H1 (cell line): Measurements from ENCODE around the gene SLC12A2. TPM values are rescaled to one million over a fixed set of nuclear protein-coding genes. Genes with fewer than 3 reads are reported as not detected.
A peak's percentile ranks its signal among the peaks of the same experiment; 100 is the strongest.

Experiments
- CTCF ChIA-PET: fragments of 300-600 bp; sonication (Branson Sonifier 250); formaldehyde crosslinking; loops from one replicate; lab custom pipeline; 2021; ENCODE audit not compliant: partially characterized antibody; lab: Charles Lee
- POLR2A ChIA-PET: fragments of 300-600 bp; sonication (Branson Sonifier 250); formaldehyde crosslinking; loops from one replicate; lab custom pipeline; 2021; ENCODE audit warnings: inconsistent platforms; ENCODE audit not compliant: partially characterized antibody; lab: Charles Lee
- DNase-seq, 2 experiments: peaks; one replicate each; pipeline versions ENCODE4 v3.0.0 to v3.0.0-alpha.2; 2010 to 2022; ENCODE audit warnings: low spot score in 2 of 2, low read depth in 1 of 2, mixed read lengths in 1 of 2
- FAIRE-seq: peaks from 2 replicates; lab custom pipeline; 2011; peaks lifted over from hg19 to GRCh38; lab: Jason Lieb, UNC
- H2AFZ ChIP-seq: 2 replicates; pipeline ENCODE4 v1.8.1; 2012; ENCODE audit warnings: low read length, inconsistent platforms
- H2AK5ac ChIP-seq: 2 replicates; pipeline ENCODE4 v1.6.1; 2013; ENCODE audit warnings: low read depth, low read length
- H2BK120ac ChIP-seq: replicated peaks from 2 replicates; pipeline ENCODE3; 2013; ENCODE audit warnings: low read depth, low read length, inconsistent platforms
- H2BK12ac ChIP-seq: 2 replicates; pipeline ENCODE4 v1.6.1; 2013; ENCODE audit warnings: low read depth, low read length
- H2BK15ac ChIP-seq: 2 replicates; pipeline ENCODE4 v1.6.1; 2013; ENCODE audit warnings: low read length
- H2BK20ac ChIP-seq: 2 replicates; pipeline ENCODE4 v1.6.1; 2013; ENCODE audit warnings: low read length
- H2BK5ac ChIP-seq: 2 replicates; pipeline ENCODE4 v1.6.1; 2013; ENCODE audit warnings: low read depth, low read length
- H3K14ac ChIP-seq: 2 replicates; pipeline ENCODE4 v1.6.1; 2013; ENCODE audit warnings: inconsistent platforms; ENCODE audit not compliant: insufficient read length
- H3K18ac ChIP-seq: 2 replicates; pipeline ENCODE4 v1.6.1; 2013; ENCODE audit warnings: low read length; ENCODE audit errors: extremely low read depth
- H3K23ac ChIP-seq: 2 replicates; pipeline ENCODE4 v1.6.1; 2013; ENCODE audit warnings: inconsistent platforms; ENCODE audit not compliant: insufficient read length
- H3K23me2 ChIP-seq: 2 replicates; pipeline ENCODE4 v1.6.1; 2013; ENCODE audit warnings: low read depth, low read length
- H3K27ac ChIP-seq: 2 replicates; pipeline ENCODE4 v1.6.1; 2011; ENCODE audit warnings: low read depth, low read length, inconsistent platforms
- H3K27me3 ChIP-seq, 4 experiments: replicated peaks in 1 of 4; 1 replicate in 1 of 4; 2 replicates in 3 of 4; pipeline versions ENCODE4 v1.6.1 to v1.8.1; 2011 to 2013; ENCODE audit warnings: low read length in 3 of 4, mild to moderate bottlenecking in 3 of 4, inconsistent platforms in 2 of 4, mixed read lengths in 2 of 4, moderate library complexity in 1 of 4; ENCODE audit not compliant: control insufficient read depth in 3 of 4, insufficient read depth in 3 of 4; ENCODE audit errors: extremely low read depth in 1 of 4
- H3K36me3 ChIP-seq, 4 experiments: 2 replicates each; pipeline versions ENCODE4 v1.6.1 to v1.8.1; 2011 to 2013; ENCODE audit warnings: mild to moderate bottlenecking in 4 of 4, low read length in 3 of 4, moderate library complexity in 2 of 4, control low read depth in 1 of 4, inconsistent platforms in 1 of 4; ENCODE audit not compliant: insufficient read depth in 4 of 4, control insufficient read depth in 2 of 4
- H3K4ac ChIP-seq: replicated peaks from 2 replicates; pipeline ENCODE3; 2013; ENCODE audit warnings: low read length, low read depth, mixed read lengths, inconsistent platforms; ENCODE audit not compliant: insufficient read length
- H3K4me1 ChIP-seq, 4 experiments: replicated peaks in 1 of 4; 1 replicate in 1 of 4; 2 replicates in 3 of 4; pipeline versions ENCODE4 v1.6.1 to v1.8.1; 2011 to 2013; ENCODE audit warnings: low read length in 3 of 4, inconsistent platforms in 2 of 4, mixed read lengths in 1 of 4; ENCODE audit not compliant: insufficient read depth in 4 of 4, control insufficient read depth in 3 of 4
- H3K4me2 ChIP-seq, 2 experiments: 2 replicates each; pipeline versions ENCODE4 v1.6.1 to v1.8.1; 2011 to 2013; ENCODE audit warnings: low read depth in 2 of 2, low read length in 2 of 2, control low read depth in 1 of 2, inconsistent platforms in 1 of 2, mild to moderate bottlenecking in 1 of 2; ENCODE audit not compliant: insufficient read depth in 1 of 2
- H3K4me3 ChIP-seq, 4 experiments: fragments of 200-600, 300-600 bp in 1 of 4; sonication (generic), shearing (Covaris generic), sonication (Bioruptor Twin) in 1 of 4; 2 replicates each; pipeline versions ENCODE4 v1.5.1 to v1.8.1; 2011 to 2016; ENCODE audit warnings: low read length in 4 of 4, low read depth in 3 of 4, control low read depth in 2 of 4, inconsistent platforms in 2 of 4, mild to moderate bottlenecking in 2 of 4, mixed read lengths in 1 of 4, moderate library complexity in 1 of 4; ENCODE audit not compliant: insufficient read depth in 2 of 4; ENCODE audit errors: extremely low read depth in 1 of 4
- H3K56ac ChIP-seq: replicated peaks from 2 replicates; pipeline ENCODE3; 2013; ENCODE audit warnings: low read depth, mild to moderate bottlenecking, mixed read lengths, low read length, inconsistent platforms; ENCODE audit not compliant: insufficient read length
- H3K79me1 ChIP-seq: 2 replicates; pipeline ENCODE4 v1.6.1; 2013; ENCODE audit warnings: low read depth, low read length, control low read depth
- H3K79me2 ChIP-seq, 2 experiments: 2 replicates each; pipeline versions ENCODE4 v1.6.1 to v1.8.1; 2012 to 2013; ENCODE audit warnings: low read length in 2 of 2, mild to moderate bottlenecking in 2 of 2, inconsistent platforms in 1 of 2; ENCODE audit not compliant: insufficient read depth in 2 of 2, control insufficient read depth in 1 of 2
- H3K9ac ChIP-seq, 4 experiments: replicated peaks in 1 of 4; 1 replicate in 1 of 4; 2 replicates in 3 of 4; pipeline versions ENCODE4 v1.6.1 to v1.8.1; 2011 to 2013; ENCODE audit warnings: low read depth in 3 of 4, low read length in 3 of 4, control low read depth in 2 of 4, mild to moderate bottlenecking in 2 of 4, moderate library complexity in 2 of 4, inconsistent platforms in 1 of 4; ENCODE audit errors: extremely low read depth in 1 of 4
- H3K9me3 ChIP-seq, 2 experiments: 2 replicates each; pipeline versions ENCODE4 v1.6.1 to v1.8.1; 2012 to 2013; ENCODE audit warnings: mild to moderate bottlenecking in 2 of 2, moderate library complexity in 2 of 2, control low read depth in 1 of 2, inconsistent platforms in 1 of 2, low read depth in 1 of 2, low read length in 1 of 2, mixed read lengths in 1 of 2; ENCODE audit not compliant: insufficient read depth in 2 of 2
- H4K20me1 ChIP-seq, 2 experiments: replicated peaks in 1 of 2; 2 replicates each; pipeline versions ENCODE3 to v1.8.1; 2011 to 2013; ENCODE audit warnings: inconsistent platforms in 2 of 2, low read length in 2 of 2, mild to moderate bottlenecking in 1 of 2; ENCODE audit not compliant: insufficient read depth in 2 of 2, control insufficient read depth in 1 of 2
- H4K5ac ChIP-seq: 2 replicates; pipeline ENCODE4 v1.6.1; 2013; ENCODE audit warnings: low read length, low read depth, mixed read lengths, inconsistent platforms; ENCODE audit not compliant: insufficient read length
- H4K8ac ChIP-seq: 2 replicates; pipeline ENCODE4 v1.8.0; 2013; ENCODE audit warnings: mild to moderate bottlenecking, moderate library complexity, low read length, inconsistent platforms; ENCODE audit not compliant: insufficient read depth; ENCODE audit errors: extremely low read depth
- H4K91ac ChIP-seq: replicated peaks from 2 replicates; pipeline ENCODE3; 2013; ENCODE audit warnings: low read length, mixed read lengths, inconsistent platforms; ENCODE audit not compliant: insufficient read length
- CTCF ChIP-seq, 3 experiments: IDR thresholded peaks; 1 replicate in 2 of 3; 2 replicates in 1 of 3; pipeline versions ENCODE4 v1.5.1 to v1.6.1; 2011; ENCODE audit warnings: low read length in 3 of 3, mild to moderate bottlenecking in 3 of 3, inconsistent platforms in 2 of 3, low read depth in 1 of 3, moderate library complexity in 1 of 3; ENCODE audit not compliant: insufficient read depth in 1 of 3; ENCODE audit errors: control extremely low read depth in 1 of 3
- EZH2 ChIP-seq: fragments of 200-600 bp; sonication (generic); IDR thresholded peaks from 2 replicates; pipeline ENCODE4 v1.7.1; 2012; ENCODE audit warnings: low read depth, mild to moderate bottlenecking, moderate library complexity, low read length, inconsistent platforms; ENCODE audit not compliant: severe bottlenecking
- WGBS, 2 experiments: shearing (Covaris generic) in 1 of 2; methylation state at CpG; one replicate each; pipeline versions ENCODE4 v1.1.6 to v1.1.7; 2013 to 2015; ENCODE audit warnings: low lambda C conversion rate in 2 of 2, mixed read lengths in 2 of 2, inconsistent platforms in 1 of 2, low coverage in 1 of 2, missing lambda C conversion rate in 1 of 2; ENCODE audit not compliant: insufficient replicate concordance in 2 of 2, insufficient coverage in 1 of 2, insufficient read length in 1 of 2; ENCODE audit errors: extremely low coverage in 1 of 2, missing lambda C conversion rate in 1 of 2; 5-methylcytosine and 5-hydroxymethylcytosine counted together
- polyA plus RNA-seq, 7 experiments: library from polyadenylated mRNA; depleted of rRNA in 3 of 7; stranded (reverse) in 5 of 7; unstranded in 2 of 7; fragments of >200 nt in 5 of 7; fragments of 200-250 nt in 2 of 7; gene quantifications; 1 replicate in 5 of 7; 2 replicates in 1 of 7; 4 replicates in 1 of 7; pipeline versions ENCODE4 v1.2.1 to v1.2.3, GENCODE V29; 2011 to 2013; ENCODE audit warnings: missing spikeins in 2 of 7, mixed read lengths in 2 of 7
- total RNA-seq: library from RNA; stranded (reverse); fragmentation: NEBNext Ultra II Directional; extraction: Animal tissue kit (Norgen Biotek cat#: 25700); gene quantifications from 2 replicates; pipeline ENCODE4 v1.2.1, GENCODE V29; 2021

The SLC12A2 gene
- total and polyA plus RNA-seq, 2 of the 8 experiments (the other 6 are each of a cell fraction or from before 2014, with no cell fraction given), result 2.6 to 16.2 TPM

DNA sequence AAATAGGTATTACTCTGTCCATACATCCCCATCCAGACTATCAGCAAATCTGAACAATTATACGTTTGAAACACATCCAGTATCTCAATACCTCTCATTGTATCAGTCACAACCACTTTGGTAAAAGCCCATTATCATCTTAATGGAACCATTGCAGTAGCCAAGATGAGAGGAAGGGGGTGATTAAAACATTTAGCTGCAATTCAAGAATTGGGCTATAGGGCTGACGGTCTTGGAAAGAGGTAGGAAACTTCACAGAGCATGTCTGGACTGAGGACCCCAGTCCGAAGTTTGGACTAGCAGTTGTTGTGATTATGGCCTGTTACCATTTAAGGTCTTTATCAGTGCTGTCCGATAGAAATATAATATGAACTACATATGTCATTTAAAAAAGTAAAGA is 8.6 kb downstream of the SLC12A2 start:
- Histone ChIP-seq H2BK5ac (no peak overlapping the region), H3K36me3 (no peaks in the 10 kb centered on the region), H2AFZ (no peak overlapping the region), H4K91ac (no peak overlapping the region), H3K18ac (no peak overlapping the region), H2BK20ac (no peak overlapping the region), H3K79me1 (no peaks in the 10 kb centered on the region), H3K9ac (no peak overlapping the region), H2BK12ac (no peak overlapping the region), H3K56ac (no peak overlapping the region), H3K23ac (no peak overlapping the region), H2BK15ac (no peak overlapping the region), H3K27me3 (no peaks in the 10 kb centered on the region), H4K20me1 (peaks cover 2 to 7% of the 10 kb centered on the region in 2 experiments), H3K4me3 (no peak overlapping the region), H3K4me2 (no peak overlapping the region), H3K4me1 (peaks cover 0 to 3% (median 0%) of the 10 kb centered on the region in 4 experiments; a peak in 1 of 7 replicates), H3K14ac (no peak overlapping the region), H2AK5ac (no peak overlapping the region), H3K23me2 (no peaks in the 10 kb centered on the region; the same call in none of the 2 replicates), H4K8ac (no peak overlapping the region), H3K27ac (no peak overlapping the region), H2BK120ac (no peak overlapping the region), H4K5ac (no peak overlapping the region), H3K9me3 (no peaks in the 10 kb centered on the region), H3K4ac (no peak overlapping the region), H3K79me2 (peaks cover 0 to 3% of the 10 kb centered on the region in 2 experiments; a peak in 1 of 4 replicates)
- POLR2A ChIA-PET, result no interaction called here
- FAIRE-seq, result no peak
- CTCF ChIA-PET, result interaction anchor here (1.1 to 1.7 kb wide), 9 partner anchors 9 to 183 kb away, joined by 3 to 6 read pairs (median 3); no protein-coding TSS in a partner anchor
- TF ChIP-seq EZH2 (no peak), CTCF (IDR thresholded peaks at IDR 0.05; ENCODE audit: control extremely low read depth in 1 of 3, insufficient read depth in 1 of 3, low read depth in 1 of 3, low read length in 3 of 3) (peak in 1 of 3 experiments; percentile 7; a peak in 2 of 4 replicates)
- 85% methylated on average over 4 of the region's 4 CpGs; no CpG with 5 or more reads in 1 of the 2 experiments for WGBS, 2 experiments
- no peak for DNase-seq
